ENCODE results near the gene MAGI1.

Gene MAGI1

DNA sequence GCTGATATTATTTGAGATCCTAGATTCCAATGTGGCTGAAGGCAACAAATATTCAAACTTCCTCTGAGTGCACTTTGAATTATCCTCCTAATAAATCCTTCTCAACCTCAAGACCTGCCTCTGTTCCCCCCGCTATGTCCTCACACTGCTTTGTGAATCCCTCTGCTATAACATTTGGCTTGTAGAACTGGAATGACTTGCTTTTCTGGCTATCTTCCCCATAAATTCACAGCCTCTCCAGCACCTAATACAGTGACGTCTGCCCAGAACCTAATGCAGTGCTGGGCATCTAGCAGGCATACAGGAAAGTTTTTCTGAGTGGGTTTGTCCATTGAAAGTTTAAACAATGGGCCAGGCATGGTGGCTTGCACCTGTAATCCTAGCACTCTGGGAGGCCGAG is 707.0 kb downstream of the MAGI1 start:
- DNase-seq = no peak

DNA sequence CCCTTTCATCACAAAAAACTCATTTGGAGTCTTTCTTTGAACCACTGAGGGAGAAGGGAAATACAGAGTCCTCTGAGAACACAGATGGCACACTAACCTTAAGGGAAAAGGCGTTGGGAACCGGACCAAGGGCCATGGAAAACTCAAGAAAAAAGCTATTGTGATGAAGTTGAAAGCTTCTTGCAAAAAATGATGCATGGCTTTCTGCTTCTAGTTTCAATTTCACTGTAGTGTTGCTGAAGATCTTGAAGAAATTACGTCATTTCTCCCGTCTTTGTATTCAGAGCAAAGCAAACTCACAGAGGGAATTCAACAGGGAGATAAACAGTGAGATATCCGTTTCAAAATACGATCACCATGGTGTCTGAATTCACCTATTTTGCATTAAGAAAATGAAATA is 708.6 kb downstream of the MAGI1 start:
- no peak for DNase-seq

DNA sequence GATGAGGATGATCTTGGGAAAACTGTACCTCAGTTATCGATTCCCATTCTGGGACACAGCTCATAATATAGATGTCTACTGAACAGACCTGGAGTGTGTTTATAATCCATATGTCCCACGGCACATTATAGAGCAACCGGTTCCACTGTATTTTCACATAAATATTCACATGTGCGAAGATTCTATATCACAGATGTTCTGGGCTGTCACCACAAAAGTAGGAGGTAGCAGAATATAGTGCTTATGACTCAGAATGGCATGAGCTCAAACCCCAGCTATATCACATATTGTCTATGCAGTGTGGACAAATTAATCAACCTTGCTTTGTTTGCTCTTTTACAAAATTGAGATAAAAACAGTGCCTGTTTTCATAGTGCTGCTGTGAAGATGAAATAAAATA is 710.6 kb downstream of the MAGI1 start:
- no peak for DNase-seq

DNA sequence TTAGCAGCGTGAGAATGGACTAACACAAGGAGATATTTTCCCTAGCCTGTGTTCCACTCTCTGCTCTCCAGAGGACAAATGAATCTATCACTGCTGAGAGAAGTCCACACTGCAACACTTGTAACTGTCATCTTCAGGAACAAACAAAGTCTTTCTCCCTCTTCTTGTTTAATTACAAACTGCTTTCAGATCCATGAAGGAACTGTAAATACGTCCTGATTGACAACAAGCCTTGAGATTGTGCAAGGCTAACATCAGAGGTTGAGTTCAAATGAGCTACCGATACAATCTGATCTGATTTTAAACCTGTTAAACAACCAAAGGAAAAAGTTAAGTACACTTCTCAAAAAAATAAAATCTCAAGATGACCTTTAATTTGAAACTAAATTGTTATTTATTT is 712.1 kb downstream of the MAGI1 start:
- DNase-seq = no peak

DNA sequence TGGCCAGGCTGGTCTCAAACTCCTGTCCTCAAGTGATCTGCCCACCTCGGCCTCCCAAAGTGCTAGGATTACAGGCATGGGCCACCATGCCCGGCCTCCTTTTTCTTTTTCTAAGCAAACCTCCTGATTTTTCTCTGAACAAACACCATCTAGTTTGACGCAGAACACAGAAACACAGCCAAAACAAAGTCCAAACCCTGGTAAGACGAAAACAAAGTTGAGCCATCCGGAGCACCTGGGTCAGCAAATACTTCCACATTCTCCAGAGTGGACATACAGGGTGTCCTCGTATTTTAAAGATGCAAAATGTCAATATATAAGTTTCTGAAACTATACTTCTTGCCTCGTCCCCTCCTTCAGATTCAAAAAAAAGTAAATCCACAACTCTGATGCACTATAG is 715.8 kb downstream of the MAGI1 start:
- DNase-seq = no peak

DNA sequence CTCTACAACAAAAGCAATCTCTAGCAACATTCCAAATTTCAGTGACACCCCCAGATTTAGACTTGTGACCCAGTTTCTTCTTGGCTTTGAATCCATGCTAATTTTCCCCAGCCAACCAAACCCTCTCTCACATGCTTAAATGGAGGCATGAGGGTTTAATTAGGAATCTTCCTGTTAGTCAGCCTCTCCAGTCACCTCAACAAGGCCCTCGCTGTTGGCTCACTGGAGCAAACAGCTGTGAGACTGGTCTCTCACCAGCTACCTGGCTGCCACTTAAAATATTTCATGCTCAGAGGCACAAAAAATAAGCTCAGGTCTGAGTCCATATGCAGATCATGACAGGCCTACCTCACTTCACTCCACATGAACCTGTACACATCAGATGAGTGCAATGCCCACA is 720.5 kb downstream of the MAGI1 start:
- no peak for DNase-seq

- DNase-seq = no peak
Observed at GRCh38 chr3:65314916-65315315, 723.8 kb downstream of the MAGI1 start.

- DNase-seq = no peak
Observed at GRCh38 chr3:65314269-65314668, 724.4 kb downstream of the MAGI1 start.

- no peak for DNase-seq
Observed at GRCh38 chr3:65313666-65314065, 725.1 kb downstream of the MAGI1 start.

DNA sequence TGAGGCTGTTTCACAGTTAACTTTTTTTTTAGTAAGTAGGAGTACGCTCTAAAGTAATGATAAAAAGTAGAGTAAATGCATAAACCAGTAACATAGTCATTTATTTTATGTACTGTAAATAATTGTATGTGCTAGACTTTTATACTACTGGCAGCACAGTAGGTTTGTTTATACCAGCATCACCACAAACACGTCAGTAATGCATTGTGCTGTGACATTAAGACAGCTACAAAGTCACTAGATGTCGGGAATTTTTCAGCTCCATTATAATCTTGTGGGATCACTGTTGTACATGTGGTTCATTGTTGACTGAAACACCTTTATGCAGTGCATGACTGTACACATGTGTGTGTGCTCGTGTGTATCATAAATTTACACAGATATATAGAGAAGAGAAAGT is 732.9 kb downstream of the MAGI1 start:
- no peak for DNase-seq

All from retina (tissue), 1 donor.